Lower leg skin (tissue), 4 donors: ENCODE results near the gene CCDC40. TPM values are rescaled to one million over a fixed set of nuclear protein-coding genes. Genes with fewer than 3 reads are reported as not detected.
A peak's percentile ranks its signal among the peaks of the same experiment; 100 is the strongest.

Source experiments
- DNase-seq, 2 donors: peaks; one replicate each; pipeline ENCODE4 v3.0.0-alpha.2; 2019; ENCODE audit warnings: low spot score in 2 of 2
- H3K4me3 ChIP-seq: fragments of 200-600 bp; sonication (generic); 2 replicates; pipeline ENCODE4 v1.5.1; 2017; ENCODE audit warnings: mild to moderate bottlenecking, low read depth; ENCODE audit not compliant: poor library complexity, severe bottlenecking
- CTCF ChIP-seq, 3 donors: fragments of 450-650 bp; IDR thresholded peaks; one replicate each; pipeline ENCODE4 v1.5.1; 2016; ENCODE audit warnings: antibody characterized with exemption in 3 of 3, mild to moderate bottlenecking in 3 of 3, moderate library complexity in 2 of 3
- POLR2A ChIP-seq, 2 donors: fragments of 450-650 bp; IDR thresholded peaks; one replicate each; pipeline ENCODE4 v1.6.1; 2016 to 2017; ENCODE audit warnings: antibody characterized with exemption in 2 of 2, mild to moderate bottlenecking in 1 of 2, moderate library complexity in 1 of 2
- WGBS, 2 donors: methylation state at CpG; one replicate each; pipeline ENCODE4 v1.1.5; 2018; 5-methylcytosine and 5-hydroxymethylcytosine counted together
- intact Hi-C: fragments of 100-400 bp; cut with DNase I; formaldehyde crosslinking; loops from one replicate; pipeline ENCODE4 v1.15.0; 2023; ENCODE audit warnings: low total_unique reads
- total RNA-seq, 4 donors: library from RNA; depleted of rRNA; stranded (reverse); fragments of >200 nt; gene quantifications; one replicate each; pipeline ENCODE4 v1.1.0, GENCODE V29; 2016

Gene CCDC40
- total RNA-seq, 4 donors from 2014 or later: 1.2 to 5.8 (median 2.1) TPM

- H3K4me3 ChIP-seq: no peak overlapping the region
- peak in 1 of 2 donors; percentile 76 for DNase-seq
- intact Hi-C loops: no loop called here
- no peak for TF ChIP-seq CTCF (IDR thresholded peaks at IDR 0.05)
- no peak for TF ChIP-seq POLR2A (IDR thresholded peaks at IDR 0.05)
- 81 to 92% methylated on average over 7 to 9 of the region's 9 CpGs for WGBS, 2 donors
Measured at GRCh38 chr17:80110447-80110812, 74.0 kb downstream of the CCDC40 start.

GRCh38 chr17:80110927-80111701 is 74.7 kb downstream of the CCDC40 start:
- peak in 1 of 2 donors; percentile 75 for DNase-seq
- 92 to 95% methylated on average over 16 to 20 of the region's 21 CpGs for whole genome bisulfite sequencing, 2 donors
- TF ChIP-seq CTCF (IDR thresholded peaks at IDR 0.05) (no peak), POLR2A (IDR thresholded peaks at IDR 0.05) (no peak)
- no peak overlapping the region for H3K4me3 ChIP-seq
- intact Hi-C loops: no loop called here

- WGBS, 2 donors: 91 to 93% methylated on average over 12 to 24 of the region's 26 CpGs
- intact Hi-C loops: no loop called here
Measured at GRCh38 chr17:80111702-80112470, 75.4 kb downstream of the CCDC40 start.

GRCh38 chr17:80112471-80113032 is 76.1 kb downstream of the CCDC40 start:
- H3K4me3 ChIP-seq: no peak overlapping the region
- intact Hi-C loops: no loop called here
- DNase-seq: peak in 1 of 2 donors; percentile 82
- no peak for TF ChIP-seq CTCF (IDR thresholded peaks at IDR 0.05)
- no peak for TF ChIP-seq POLR2A (IDR thresholded peaks at IDR 0.05)
- WGBS, 2 donors: 98% methylated on average over 15 to 18 of the region's 24 CpGs

More at GRCh38 chr17:80111702-80112470, 75.4 kb downstream of the CCDC40 start:
- H3K4me3 ChIP-seq: no peak overlapping the region
- peak in 1 of 2 donors; percentile 57 for DNase-seq
- TF ChIP-seq POLR2A (IDR thresholded peaks at IDR 0.05) (no peak), CTCF (IDR thresholded peaks at IDR 0.05) (no peak)

GRCh38 chr17:80113033-80113484 is 76.6 kb downstream of the CCDC40 start:
- no peak overlapping the region for H3K4me3 ChIP-seq
- TF ChIP-seq CTCF (IDR thresholded peaks at IDR 0.05) (no peak), POLR2A (IDR thresholded peaks at IDR 0.05) (no peak)
- WGBS, 2 donors: 86 to 94% methylated on average over 14 to 16 of the region's 20 CpGs
- peak in 1 of 2 donors; percentile 82 for DNase-seq
- intact Hi-C loops: no loop called here
